OCI-LY3 (cell line): Measurements from ENCODE around the gene EEF2K.

Experiments
- H2AFZ ChIP-seq: fragments of 200-600, 300-600 bp; shearing (Covaris generic); 2 replicates; pipeline ENCODE4 v1.6.0; 2014; ENCODE audit warnings: antibody characterized with exemption, low read depth, low read length
- H3K27ac ChIP-seq: fragments of 200-600, 300-600 bp; sonication (generic); 2 replicates; pipeline ENCODE4 v1.5.1; 2014; ENCODE audit warnings: mild to moderate bottlenecking, low read length, moderate library complexity, mixed read lengths
- H3K27me3 ChIP-seq: fragments of 200-600, 300-600 bp; sonication (generic); 2 replicates; pipeline ENCODE4 v1.6.1; 2014; ENCODE audit warnings: low read depth, low read length, mixed read lengths
- H3K36me3 ChIP-seq: fragments of 200-600, 300-600 bp; sonication (generic); replicated peaks from 2 replicates; pipeline ENCODE3; 2014; ENCODE audit warnings: low read depth, low read length, mixed read lengths
- H3K4me1 ChIP-seq: fragments of 300-600, 200-600 bp; sonication (generic); 2 replicates; pipeline ENCODE4 v1.6.1; 2014; ENCODE audit warnings: low read length, mixed read lengths
- H3K4me2 ChIP-seq: fragments of 200-600, 300-600 bp; sonication (generic); 2 replicates; pipeline ENCODE4 v1.6.1; 2014; ENCODE audit warnings: low read length, mixed read lengths
- H3K4me3 ChIP-seq: fragments of 300-600, 200-600 bp; sonication (generic); 2 replicates; pipeline ENCODE4 v1.5.1; 2014; ENCODE audit warnings: antibody characterized with exemption, mild to moderate bottlenecking, low read length, moderate library complexity
- H3K79me2 ChIP-seq: fragments of 300-600, 200-600 bp; shearing (Covaris generic); 2 replicates; pipeline ENCODE4 v1.6.1; 2014; ENCODE audit warnings: mild to moderate bottlenecking, low read length, mixed read lengths
- H3K9ac ChIP-seq: fragments of 300-600, 200-600 bp; shearing (Covaris generic); 2 replicates; pipeline ENCODE4 v1.6.0; 2014; ENCODE audit warnings: mild to moderate bottlenecking, low read length, moderate library complexity
- H3K9me3 ChIP-seq: fragments of 200-600, 300-600 bp; shearing (Covaris generic); 2 replicates; pipeline ENCODE4 v1.6.1; 2014; ENCODE audit warnings: low read length, mixed read lengths; ENCODE audit not compliant: insufficient read depth
- H4K20me1 ChIP-seq: fragments of 200-600, 300-600 bp; sonication (generic); 2 replicates; pipeline ENCODE4 v1.6.1; 2016; ENCODE audit warnings: low read length, mixed read lengths; ENCODE audit not compliant: insufficient read depth
- CTCF ChIP-seq: fragments of 200-600, 300-600 bp; sonication (generic); IDR thresholded peaks from 2 replicates; pipeline ENCODE4 v1.5.1; 2014; ENCODE audit warnings: antibody characterized with exemption, low read length, low read depth
- EZH2phosphoT487 ChIP-seq: fragments of 200-600 bp; shearing (Covaris generic); IDR thresholded peaks from 2 replicates; pipeline ENCODE4 v1.6.1; 2018; ENCODE audit warnings: antibody characterized with exemption, mixed run types, low read depth

EEF2K gene

GRCh38 chr16:22233037-22233372, 26.9 kb downstream of the EEF2K start:
- Histone ChIP-seq H3K4me2 (no peak overlapping the region), H3K27me3 (no peaks in the 10 kb centered on the region), H4K20me1 (peaks cover 5% of the 10 kb centered on the region), H3K27ac (no peak overlapping the region), H3K4me1 (no peaks in the 10 kb centered on the region), H3K36me3 (peaks cover 38% of the 10 kb centered on the region), H2AFZ (no peak overlapping the region), H3K79me2 (peaks cover 45% of the 10 kb centered on the region), H3K9me3 (no peaks in the 10 kb centered on the region), H3K4me3 (no peak overlapping the region), H3K9ac (no peak overlapping the region)
- no peak for TF ChIP-seq EZH2phosphoT487
- TF ChIP-seq CTCF = no peak

- H3K36me3 ChIP-seq = peaks cover 34% of the 10 kb centered on the region
- H3K9me3 ChIP-seq = no peaks in the 10 kb centered on the region
- H3K4me3 ChIP-seq = no peak overlapping the region
- no peak overlapping the region for H3K9ac ChIP-seq
- no peak overlapping the region for H3K27ac ChIP-seq
- no peaks in the 10 kb centered on the region for H3K27me3 ChIP-seq
- TF ChIP-seq CTCF (no peak), EZH2phosphoT487 (no peak)
- H4K20me1 ChIP-seq = peaks cover 14% of the 10 kb centered on the region
- peaks cover 12% of the 10 kb centered on the region for H3K4me1 ChIP-seq
- H3K79me2 ChIP-seq = peaks cover 64% of the 10 kb centered on the region
- H2AFZ ChIP-seq = no peak overlapping the region
- H3K4me2 ChIP-seq = no peak overlapping the region
Observed at GRCh38 chr16:22235839-22236745, 30.0 kb downstream of the EEF2K start.

- Histone ChIP-seq H3K27ac (no peak overlapping the region), H3K4me1 (peaks cover 14% of the 10 kb centered on the region)
Observed at GRCh38 chr16:22239131-22239805, 33.2 kb downstream of the EEF2K start.

More at GRCh38 chr16:22239131-22239805, 33.2 kb downstream of the EEF2K start:
- no peaks in the 10 kb centered on the region for H3K9me3 ChIP-seq
- no peaks in the 10 kb centered on the region for H3K27me3 ChIP-seq
- no peak overlapping the region for H2AFZ ChIP-seq
- H3K9ac ChIP-seq = no peak overlapping the region
- H3K36me3 ChIP-seq = peaks cover 18% of the 10 kb centered on the region
- TF ChIP-seq CTCF = no peak
- TF ChIP-seq EZH2phosphoT487 = no peak
- no peak overlapping the region for H3K4me3 ChIP-seq
- H3K79me2 ChIP-seq = peaks cover 64% of the 10 kb centered on the region
- peaks cover 20% of the 10 kb centered on the region for H4K20me1 ChIP-seq
- H3K4me2 ChIP-seq = no peak overlapping the region
